ENCODE data around the gene ZNF532. TPM values are rescaled to one million over a fixed set of nuclear protein-coding genes. Genes with fewer than 3 reads are reported as not detected.

Gene ZNF532
- total RNA-seq, 2 donors from 2014 or later: 5.6 to 14.8 TPM

- TF ChIP-seq CTCF (IDR thresholded peaks at IDR 0.05): no peak
- H3K27ac ChIP-seq: no peak overlapping the region
Observed at GRCh38 chr18:58902961-58903360, 38.3 kb downstream of the ZNF532 start.

GRCh38 chr18:58903533-58903932 is 38.9 kb downstream of the ZNF532 start:
- H3K4me1 ChIP-seq: no peaks in the 10 kb centered on the region
- H3K4me3 ChIP-seq: no peak overlapping the region
- intact Hi-C loops (cut with DNase I): no loop called here
- no peak overlapping the region for H3K27ac ChIP-seq
- no peak for TF ChIP-seq CTCF (IDR thresholded peaks at IDR 0.05)
- no peaks in the 10 kb centered on the region for H3K9me3 ChIP-seq
- H3K27me3 ChIP-seq: no peaks in the 10 kb centered on the region
- H3K36me3 ChIP-seq: no peaks in the 10 kb centered on the region
- no peak for DNase-seq
- no peak overlapping the region for H3K9ac ChIP-seq (ENCODE audit: low read depth in 2 of 2, low read length in 2 of 2)

More at GRCh38 chr18:58902961-58903360, 38.3 kb downstream of the ZNF532 start:
- Histone ChIP-seq H3K9me3 (no peaks in the 10 kb centered on the region), H3K9ac (ENCODE audit: low read depth in 2 of 2, low read length in 2 of 2) (no peak overlapping the region), H3K27me3 (no peaks in the 10 kb centered on the region), H3K4me1 (no peaks in the 10 kb centered on the region), H3K36me3 (no peaks in the 10 kb centered on the region), H3K4me3 (no peak overlapping the region)
- DNase-seq: no peak
- intact Hi-C loops (cut with DNase I): no loop called here

GRCh38 chr18:58905777-58906428 is 41.2 kb downstream of the ZNF532 start:
- Histone ChIP-seq H3K27me3 (no peaks in the 10 kb centered on the region), H3K4me3 (no peak overlapping the region), H3K36me3 (no peaks in the 10 kb centered on the region), H3K9me3 (no peaks in the 10 kb centered on the region), H3K4me1 (no peaks in the 10 kb centered on the region), H3K27ac (no peak overlapping the region), H3K9ac (ENCODE audit: low read depth in 2 of 2, low read length in 2 of 2) (no peak overlapping the region)
- intact Hi-C loops (cut with DNase I): no loop called here
- no peak for DNase-seq
- no peak for TF ChIP-seq CTCF (IDR thresholded peaks at IDR 0.05)

GRCh38 chr18:58908006-58908405 is 43.3 kb downstream of the ZNF532 start:
- H3K27ac ChIP-seq: no peak overlapping the region
- no peak for TF ChIP-seq CTCF (IDR thresholded peaks at IDR 0.05)
- no peak for DNase-seq
- H3K4me1 ChIP-seq: no peaks in the 10 kb centered on the region
- no peaks in the 10 kb centered on the region for H3K36me3 ChIP-seq
- H3K9ac ChIP-seq (ENCODE audit: low read depth in 2 of 2, low read length in 2 of 2): no peak overlapping the region
- no peaks in the 10 kb centered on the region for H3K9me3 ChIP-seq
- H3K27me3 ChIP-seq: no peaks in the 10 kb centered on the region
- no peak overlapping the region for H3K4me3 ChIP-seq
- intact Hi-C loops (cut with DNase I): no loop called here

GRCh38 chr18:58909521-58909920 is 44.8 kb downstream of the ZNF532 start:
- no peak for DNase-seq
- Histone ChIP-seq H3K4me1 (no peaks in the 10 kb centered on the region), H3K36me3 (no peaks in the 10 kb centered on the region), H3K9ac (ENCODE audit: low read depth in 2 of 2, low read length in 2 of 2) (no peak overlapping the region), H3K4me3 (no peak overlapping the region), H3K27ac (no peak overlapping the region), H3K27me3 (no peaks in the 10 kb centered on the region), H3K9me3 (no peaks in the 10 kb centered on the region)
- intact Hi-C loops (cut with DNase I): no loop called here
- TF ChIP-seq CTCF (IDR thresholded peaks at IDR 0.05): no peak
